SIG-M5 treated with dmso at 0.1 percent for 504 hours (cell line): Measurements from ENCODE around the gene TET3.

Experiments used
- DNase-seq: peaks from one replicate; lab custom pipeline; 2025; ENCODE audit not compliant: unreplicated experiment; lab: John Stamatoyannopoulos, UW

TET3 gene

GRCh38 chr2:74028741-74029140, 44.0 kb downstream of the TET3 start:
- DNase-seq, result no peak

- peak; percentile 22 for DNase-seq
These were observed 45.1 kb downstream of the TET3 start for GRCh38 chr2:74029714-74030397.

DNA sequence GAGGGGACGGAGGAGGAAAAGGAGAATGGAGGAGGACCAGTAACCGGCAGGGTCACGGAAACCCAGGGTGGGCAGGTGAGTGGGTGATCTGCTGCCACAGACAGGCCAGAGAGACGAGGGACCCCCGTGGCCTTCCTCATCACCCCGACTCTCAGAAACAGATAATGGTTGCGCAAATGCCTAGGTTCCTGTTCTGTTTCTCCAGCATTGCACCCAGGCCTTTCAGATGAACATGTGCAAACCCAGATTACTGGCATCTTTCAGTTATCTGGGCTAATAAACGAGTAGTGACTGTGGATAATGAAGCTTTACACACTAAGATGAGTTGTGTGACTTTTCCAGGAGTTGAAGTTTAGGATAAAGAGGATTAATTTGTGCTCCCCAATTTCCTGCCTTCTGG, 46.5 kb downstream of the TET3 start:
- DNase-seq, result peak; percentile 56

DNA sequence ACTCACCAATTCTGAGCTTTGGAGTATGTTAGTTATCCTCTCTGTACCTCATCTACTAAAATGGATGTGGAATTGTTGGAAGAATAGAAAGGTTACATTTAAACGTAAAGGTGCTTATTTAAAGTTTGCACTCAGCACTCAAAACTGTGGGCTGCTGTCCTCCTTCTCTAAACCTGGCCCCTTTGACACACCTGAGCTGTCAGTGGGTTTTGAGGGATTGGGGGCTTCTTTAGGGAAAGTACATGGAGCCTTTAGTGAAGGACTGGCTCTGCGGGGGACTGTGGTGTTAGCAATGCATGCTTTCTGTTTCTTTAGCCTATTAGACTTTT, 47.2 kb downstream of the TET3 start:
- DNase-seq, result no peak

DNA sequence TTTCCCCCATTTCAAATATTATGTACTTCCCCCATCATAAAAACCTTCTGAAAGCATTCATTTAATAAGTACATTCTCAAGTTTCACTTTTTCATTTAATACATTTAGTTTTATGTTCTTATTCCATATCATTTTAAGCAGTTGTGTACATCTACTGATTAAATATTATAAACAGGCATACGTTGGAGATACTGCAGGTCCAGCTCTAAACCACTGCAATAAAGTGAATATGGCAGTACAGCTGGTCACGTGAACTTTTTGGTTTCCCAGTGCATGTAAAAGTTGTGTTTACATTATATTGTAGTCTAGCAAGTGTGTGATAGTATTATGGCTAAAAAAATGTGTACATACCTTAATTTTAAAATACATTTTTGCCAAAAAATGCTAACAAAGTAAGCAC, 48.7 kb downstream of the TET3 start:
- no peak for DNase-seq
